NCI-H82 treated with DMSO at 0.1 percent for 48 hours (cell line): ENCODE measurements around the gene CC2D1A.

ENCODE experiments used
- DNase-seq: peaks from one replicate; lab custom pipeline; 2025; ENCODE audit not compliant: unreplicated experiment; lab: John Stamatoyannopoulos, UW

The CC2D1A gene

GRCh38 chr19:13935765-13936510, 29.9 kb downstream of the CC2D1A start:
- DNase-seq, result no peak

DNA sequence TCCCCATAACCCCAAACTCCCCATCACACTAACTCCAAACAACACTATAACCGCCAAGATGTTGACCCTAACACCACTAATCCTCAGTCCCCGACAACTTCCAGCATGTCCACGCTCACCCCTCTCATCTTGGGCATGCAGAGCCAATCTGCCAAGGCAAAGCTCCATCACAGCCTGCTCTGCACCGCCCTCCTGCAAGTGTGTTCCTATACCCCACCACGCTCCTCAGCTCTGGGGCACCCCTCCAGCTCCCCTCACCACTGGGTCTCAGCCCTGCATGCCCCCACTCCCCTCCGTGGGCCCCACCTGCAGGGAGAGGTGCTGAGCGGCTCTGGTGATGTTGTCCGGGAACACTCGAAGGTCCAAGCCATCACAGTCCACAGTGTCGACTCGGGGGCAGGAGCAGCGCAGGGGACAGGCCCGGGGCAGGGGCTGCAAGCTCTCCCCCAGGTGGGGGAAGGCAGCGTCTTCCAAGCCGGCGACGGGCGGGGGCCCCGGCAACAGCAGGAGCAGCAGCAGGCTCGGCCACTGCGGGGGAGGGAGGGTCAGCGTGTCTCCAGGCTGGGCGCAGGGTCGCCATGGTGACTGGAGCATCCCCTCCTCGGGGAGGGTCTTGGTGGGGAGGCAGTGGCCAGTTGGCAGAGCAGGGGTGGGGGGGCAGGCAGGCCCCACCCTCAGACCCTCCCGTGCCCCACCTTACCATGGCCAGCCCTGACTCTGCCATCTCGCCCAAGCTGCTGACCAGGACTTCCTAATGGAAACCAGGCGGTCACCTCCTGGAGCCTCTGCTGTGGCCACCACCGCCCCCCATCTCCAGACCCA, 31.7 kb downstream of the CC2D1A start:
- no peak for DNase-seq

- no peak for DNase-seq
These were observed 32.5 kb downstream of the CC2D1A start, which contains the start of gene PODNL1 for GRCh38 chr19:13938301-13939064. Gene PODNL1, minus strand, starts transcription at chr19:13938417. Its CDS starts 236 bp downstream, at chr19:13938181.

DNA sequence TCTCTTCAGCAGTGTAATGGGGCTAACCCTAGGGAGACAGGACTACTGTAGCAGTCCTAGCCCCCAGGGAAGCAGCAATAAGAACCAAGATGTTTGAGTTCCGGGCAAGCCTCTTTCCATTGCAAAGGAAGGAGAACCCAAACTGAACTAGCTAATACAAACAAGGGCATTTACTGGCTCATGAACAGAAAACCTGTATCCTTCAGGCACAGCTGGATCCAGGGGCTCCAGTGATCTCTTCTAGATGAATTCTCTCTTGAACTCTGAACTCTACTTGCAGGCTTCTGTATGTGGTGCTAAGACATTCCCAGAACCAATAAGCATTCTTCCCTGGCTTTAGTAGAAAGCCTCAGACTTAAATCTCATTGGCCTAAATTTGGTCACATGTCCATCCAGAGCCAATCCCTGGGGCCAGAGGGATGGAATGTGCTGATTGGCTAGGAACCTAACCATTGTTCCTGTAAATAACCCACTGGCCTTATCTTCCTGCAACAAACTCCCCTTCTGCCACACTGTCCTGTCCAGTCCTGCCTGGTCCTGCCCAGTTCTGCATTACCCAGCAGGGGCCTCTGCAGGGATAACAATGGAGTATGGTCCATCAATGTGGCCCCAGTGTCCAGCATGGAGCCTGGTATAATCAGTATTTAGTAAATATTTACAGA, 36.2 kb downstream of the CC2D1A start:
- DNase-seq, result no peak

DNA sequence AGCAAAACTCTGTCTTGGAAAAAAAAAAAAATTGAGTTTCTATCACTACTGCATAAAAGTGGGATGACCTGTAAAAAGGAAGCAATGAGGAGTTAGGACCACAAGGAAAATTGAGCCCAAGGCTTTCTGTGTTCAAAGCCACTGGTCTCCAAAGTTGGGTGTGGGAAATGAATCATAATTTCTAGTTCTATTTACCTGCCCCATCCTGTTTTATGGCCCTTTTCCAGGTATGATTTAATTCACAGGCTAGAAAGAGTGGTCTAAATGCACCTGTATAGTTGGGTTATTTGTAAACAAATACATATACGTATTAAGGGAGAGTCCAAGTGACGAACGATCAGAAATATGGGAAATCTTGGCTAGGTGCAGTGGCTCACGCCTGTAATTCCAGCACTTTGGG, 40.4 kb downstream of the CC2D1A start:
- DNase-seq, result no peak

DNA sequence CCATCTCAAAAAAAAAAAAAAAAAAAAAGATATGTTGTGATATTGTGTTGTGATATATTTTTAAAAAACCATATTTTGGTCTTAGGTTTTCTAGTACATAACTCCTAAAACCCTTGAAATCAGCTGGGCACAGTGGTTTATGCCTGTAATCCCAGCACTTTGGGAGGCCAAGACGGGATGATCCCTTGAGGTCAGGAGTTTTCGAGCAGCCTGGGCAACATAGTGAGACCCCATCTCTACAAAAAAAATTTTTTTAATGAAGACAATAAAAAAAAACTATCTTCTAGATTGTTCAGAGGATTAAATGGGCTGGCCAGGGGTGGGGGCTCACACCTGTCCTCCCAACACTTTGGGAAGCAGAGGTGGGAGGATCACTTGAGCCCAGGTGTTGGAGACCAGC, 45.0 kb downstream of the CC2D1A start:
- no peak for DNase-seq

- no peak for DNase-seq
These were observed 45.8 kb downstream of the CC2D1A start for GRCh38 chr19:13951799-13952153.

GRCh38 chr19:13952154-13952930, 46.3 kb downstream of the CC2D1A start, which contains the start of gene DCAF15:
Gene DCAF15, plus strand, starts transcription at chr19:13952509. Its CDS starts 4 bp downstream, at chr19:13952513.
- peak; percentile 100 for DNase-seq

GRCh38 chr19:13952931-13953531, 47.0 kb downstream of the CC2D1A start:
- no peak for DNase-seq

DNA sequence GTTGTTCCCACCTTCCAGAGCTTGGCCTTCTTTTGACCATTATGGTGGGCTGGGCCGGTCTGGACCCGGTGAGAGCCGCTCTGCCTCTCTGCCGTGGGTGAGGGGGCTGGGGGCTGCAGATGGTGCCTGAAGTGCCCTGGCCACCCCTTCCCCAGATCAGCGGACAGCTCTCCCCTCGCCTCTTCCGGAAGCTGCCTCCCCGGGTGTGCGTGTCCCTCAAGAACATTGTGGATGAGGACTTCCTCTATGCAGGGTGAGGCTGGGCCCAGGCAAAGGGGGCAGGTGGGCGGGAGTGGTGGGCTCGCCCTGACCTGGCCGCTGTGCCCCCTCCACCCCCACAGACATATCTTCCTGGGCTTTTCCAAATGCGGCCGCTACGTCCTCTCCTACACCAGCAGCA, 48.2 kb downstream of the CC2D1A start:
- DNase-seq, result no peak

DNA sequence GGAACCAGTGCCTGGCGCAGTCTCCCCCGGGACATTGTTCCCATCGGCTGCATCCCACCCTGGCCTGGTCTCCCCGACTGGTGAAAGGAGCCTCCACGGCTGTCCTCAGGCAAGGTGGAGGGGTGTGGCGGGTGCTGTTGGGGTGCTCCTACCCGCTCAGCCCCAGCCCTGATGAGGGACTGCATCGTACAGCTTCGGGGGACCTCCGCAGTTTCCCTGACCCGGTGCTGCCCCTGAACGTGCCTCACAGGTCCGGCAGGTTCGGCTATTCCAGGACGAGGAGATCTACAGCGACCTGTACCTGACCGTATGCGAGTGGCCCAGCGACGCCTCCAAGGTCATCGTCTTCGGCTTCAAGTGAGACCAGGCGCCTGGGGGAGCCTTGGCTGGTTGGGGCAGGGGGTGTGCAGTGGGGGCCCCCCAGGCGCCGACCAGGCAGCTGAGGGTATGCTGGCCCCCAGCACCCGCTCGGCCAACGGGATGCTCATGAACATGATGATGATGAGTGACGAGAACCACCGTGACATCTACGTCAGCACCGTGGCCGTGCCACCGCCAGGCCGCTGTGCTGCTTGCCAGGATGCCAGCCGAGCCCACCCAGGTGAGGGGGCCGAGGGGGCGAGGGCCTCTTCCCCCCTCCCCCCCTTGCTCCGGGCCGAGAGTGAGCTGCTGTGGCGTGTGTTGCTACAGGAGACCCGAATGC, 49.8 kb downstream of the CC2D1A start:
- DNase-seq, result no peak

- no peak for DNase-seq
These were observed 50.4 kb downstream of the CC2D1A start for GRCh38 chr19:13956365-13956744.

GRCh38 chr19:13957051-13957450, 51.0 kb downstream of the CC2D1A start:
- no peak for DNase-seq

- DNase-seq, result no peak
These were observed 52.0 kb downstream of the CC2D1A start for GRCh38 chr19:13958043-13958442.

- DNase-seq, result no peak
These were observed 53.4 kb downstream of the CC2D1A start for GRCh38 chr19:13959141-13959961.

- no peak for DNase-seq
These were observed 54.2 kb downstream of the CC2D1A start for GRCh38 chr19:13959962-13960862.
